Liver (tissue), 3 donors: ENCODE measurements around the gene LAG3.

Source experiments
- EGR1 ChIP-seq, 2 donors: IDR thresholded peaks; 2 replicates each; pipeline ENCODE4 v1.6.1; 2016 to 2018; ENCODE audit warnings: antibody characterized with exemption in 2 of 2, low read depth in 2 of 2
- HNF4G ChIP-seq: IDR thresholded peaks from 2 replicates; pipeline ENCODE4 v1.6.1; 2016; ENCODE audit warnings: antibody characterized with exemption
- RAD21 ChIP-seq, 2 donors: IDR thresholded peaks; 2 replicates each; pipeline ENCODE4 v1.6.1; 2016; ENCODE audit warnings: antibody characterized with exemption in 2 of 2, mild to moderate bottlenecking in 2 of 2
- REST ChIP-seq: IDR thresholded peaks from 2 replicates; pipeline ENCODE4 v1.6.1; 2016; ENCODE audit warnings: antibody characterized with exemption, mild to moderate bottlenecking
- TAF1 ChIP-seq: conservative IDR thresholded peaks from 2 replicates; pipeline ENCODE4 v1.6.1; 2016; ENCODE audit warnings: antibody characterized with exemption, mild to moderate bottlenecking
- YY1 ChIP-seq: IDR thresholded peaks from 2 replicates; pipeline ENCODE4 v1.6.1; 2016; ENCODE audit warnings: antibody characterized with exemption, mild to moderate bottlenecking
- TF ChIP-seq, protein P1 (sequence below): fragments of 150-350 bp; IDR thresholded peaks from 2 replicates; pipeline ENCODE4 v1.5.1; 2017; ENCODE audit warnings: improper control_type of control experiment, low read depth, low read length; ENCODE audit not compliant: missing input control
- donor health status: healthy.
- donor health status: healthy.

DNA sequence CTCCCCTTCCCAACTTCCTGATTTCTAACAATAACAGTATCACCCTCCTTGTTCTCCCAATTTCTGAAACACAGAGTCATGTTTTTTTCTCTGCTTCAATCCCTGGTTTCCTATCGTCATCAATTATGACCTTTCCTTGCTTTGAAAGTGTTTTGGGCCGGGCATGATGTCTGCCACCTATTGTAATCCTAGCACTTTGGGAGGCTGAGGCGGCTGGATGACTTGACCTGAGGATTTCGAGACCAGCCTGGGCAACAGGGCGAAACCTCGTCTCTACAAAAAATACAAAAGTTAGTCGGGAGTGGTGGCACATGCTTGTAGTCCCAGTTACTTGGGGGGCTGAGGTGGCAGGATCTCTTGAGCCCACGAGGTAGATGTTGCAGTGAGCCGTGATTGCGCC lies 36.7 kb downstream of the LAG3 start:
- TF ChIP-seq, protein P1, sequence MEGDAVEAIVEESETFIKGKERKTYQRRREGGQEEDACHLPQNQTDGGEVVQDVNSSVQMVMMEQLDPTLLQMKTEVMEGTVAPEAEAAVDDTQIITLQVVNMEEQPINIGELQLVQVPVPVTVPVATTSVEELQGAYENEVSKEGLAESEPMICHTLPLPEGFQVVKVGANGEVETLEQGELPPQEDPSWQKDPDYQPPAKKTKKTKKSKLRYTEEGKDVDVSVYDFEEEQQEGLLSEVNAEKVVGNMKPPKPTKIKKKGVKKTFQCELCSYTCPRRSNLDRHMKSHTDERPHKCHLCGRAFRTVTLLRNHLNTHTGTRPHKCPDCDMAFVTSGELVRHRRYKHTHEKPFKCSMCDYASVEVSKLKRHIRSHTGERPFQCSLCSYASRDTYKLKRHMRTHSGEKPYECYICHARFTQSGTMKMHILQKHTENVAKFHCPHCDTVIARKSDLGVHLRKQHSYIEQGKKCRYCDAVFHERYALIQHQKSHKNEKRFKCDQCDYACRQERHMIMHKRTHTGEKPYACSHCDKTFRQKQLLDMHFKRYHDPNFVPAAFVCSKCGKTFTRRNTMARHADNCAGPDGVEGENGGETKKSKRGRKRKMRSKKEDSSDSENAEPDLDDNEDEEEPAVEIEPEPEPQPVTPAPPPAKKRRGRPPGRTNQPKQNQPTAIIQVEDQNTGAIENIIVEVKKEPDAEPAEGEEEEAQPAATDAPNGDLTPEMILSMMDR, result no peak
- TF ChIP-seq HNF4G (no peak), EGR1 (IDR thresholded peaks at IDR 0.05; ENCODE audit: low read depth in 2 of 2) (no peak), RAD21 (IDR thresholded peaks at IDR 0.05) (no peak), REST (no peak), TAF1 (no peak), YY1 (no peak)
